Occipital lobe (tissue), 2 donors: ENCODE results near the gene SMG1. TPM values are rescaled to one million over a fixed set of nuclear protein-coding genes. Genes with fewer than 3 reads are reported as not detected.
A peak's percentile ranks its signal among the peaks of the same experiment; 100 is the strongest.

Source experiments
- DNase-seq: peaks from one replicate; lab custom pipeline; 2025; lab: John Stamatoyannopoulos, UW
- total RNA-seq: library from RNA; depleted of rRNA; stranded (reverse); fragments of >200 nt; gene quantifications from one replicate; pipeline ENCODE4 v1.2.3, GENCODE V29; 2014

Gene SMG1
- total RNA-seq, 1 donor from 2014 or later: 110 TPM

- DNase-seq: no peak
These were observed 73.6 kb downstream of the SMG1 start for GRCh38 chr16:18852647-18853046.

GRCh38 chr16:18846416-18846815, 79.8 kb downstream of the SMG1 start:
- no peak for DNase-seq

- DNase-seq: no peak
These were observed 83.6 kb downstream of the SMG1 start for GRCh38 chr16:18842565-18842964.

DNA sequence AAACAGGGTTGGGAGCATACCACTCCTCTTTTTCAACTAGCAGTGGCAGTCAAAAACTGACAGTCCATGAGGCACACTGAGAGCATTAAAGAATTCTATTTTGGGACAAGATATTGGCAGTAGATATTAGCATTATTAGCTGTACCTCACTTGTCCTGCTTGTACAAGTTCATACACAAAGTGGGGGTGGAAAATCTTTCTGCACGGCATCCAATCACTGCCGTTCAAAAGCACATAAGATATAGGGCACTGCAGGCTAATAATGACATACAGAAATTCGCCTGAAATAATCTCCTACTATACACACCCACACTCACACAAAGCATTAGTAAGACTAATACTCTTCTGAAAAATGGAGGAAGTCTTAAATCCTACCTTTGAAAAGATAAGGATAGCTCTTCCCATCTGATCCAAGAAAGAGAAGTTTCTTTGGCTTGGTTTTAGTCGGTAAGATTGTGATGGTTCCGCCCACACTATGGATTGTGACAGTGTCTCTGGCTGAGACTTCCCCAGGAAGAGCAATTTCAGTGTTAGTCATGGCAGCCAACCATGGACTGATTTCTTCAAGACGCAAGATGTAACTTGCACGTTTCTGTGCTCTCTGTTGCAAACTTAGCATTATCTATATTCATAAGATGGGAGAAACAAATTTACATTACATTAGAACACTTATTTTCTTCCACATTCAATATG, 84.2 kb downstream of the SMG1 start:
- no peak for DNase-seq

GRCh38 chr16:18839555-18839954, 86.7 kb downstream of the SMG1 start:
- DNase-seq: no peak

DNA sequence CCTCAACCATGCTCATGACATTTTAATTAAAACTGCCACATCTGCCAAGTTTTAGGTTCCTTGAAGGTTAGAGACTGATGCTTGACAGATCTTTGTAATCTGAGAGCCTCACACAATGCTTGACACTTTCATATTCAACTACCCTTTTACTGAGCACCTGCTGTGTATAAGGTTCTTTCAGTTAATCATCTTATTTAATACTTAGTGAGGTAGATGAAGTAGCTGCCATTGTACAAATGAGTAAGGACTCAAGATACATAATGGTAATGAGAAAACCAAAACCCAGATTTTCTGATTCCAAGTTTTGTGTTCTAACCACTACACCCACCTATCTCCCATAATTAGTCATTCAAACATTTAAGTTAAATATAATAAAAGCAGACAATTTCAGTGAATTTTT, 89.5 kb downstream of the SMG1 start:
- DNase-seq: no peak

GRCh38 chr16:18834864-18835263, 91.3 kb downstream of the SMG1 start:
- DNase-seq: no peak

DNA sequence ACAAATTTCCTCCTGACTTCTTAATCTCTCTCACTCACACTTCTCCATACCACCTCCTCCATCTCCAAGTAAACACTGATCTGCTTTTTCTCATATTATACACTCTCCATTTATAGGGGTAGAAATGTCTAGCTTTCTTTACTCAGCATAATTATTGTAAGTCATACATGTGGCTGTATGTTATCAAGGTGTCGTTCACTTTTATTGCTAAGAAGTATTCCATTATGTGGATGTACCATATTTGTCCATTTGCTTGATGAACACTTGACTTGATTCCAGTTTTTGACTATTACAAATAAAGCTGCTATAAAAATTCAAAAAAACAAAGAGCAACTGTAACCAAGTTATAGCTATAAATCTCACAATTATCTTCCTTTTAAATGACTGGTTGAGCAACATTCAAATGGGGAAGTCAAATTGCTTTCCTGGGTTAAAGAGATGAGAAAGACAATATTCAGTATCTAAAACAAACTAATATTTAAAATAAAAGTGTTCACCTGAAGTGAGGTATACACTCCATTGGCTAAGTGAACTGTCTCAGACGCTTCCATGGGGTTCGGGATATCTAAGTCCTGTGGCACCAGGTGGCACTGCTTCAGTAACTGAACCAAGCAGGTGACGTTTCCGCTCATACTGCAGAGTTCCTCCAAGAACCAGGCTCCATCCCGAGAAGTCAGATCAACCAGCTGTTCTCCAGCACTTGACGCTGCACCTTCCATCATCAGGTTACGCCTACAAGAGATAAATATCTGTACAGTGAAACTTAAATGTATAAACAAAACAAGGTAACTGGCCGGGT, 92.3 kb downstream of the SMG1 start:
- no peak for DNase-seq

DNA sequence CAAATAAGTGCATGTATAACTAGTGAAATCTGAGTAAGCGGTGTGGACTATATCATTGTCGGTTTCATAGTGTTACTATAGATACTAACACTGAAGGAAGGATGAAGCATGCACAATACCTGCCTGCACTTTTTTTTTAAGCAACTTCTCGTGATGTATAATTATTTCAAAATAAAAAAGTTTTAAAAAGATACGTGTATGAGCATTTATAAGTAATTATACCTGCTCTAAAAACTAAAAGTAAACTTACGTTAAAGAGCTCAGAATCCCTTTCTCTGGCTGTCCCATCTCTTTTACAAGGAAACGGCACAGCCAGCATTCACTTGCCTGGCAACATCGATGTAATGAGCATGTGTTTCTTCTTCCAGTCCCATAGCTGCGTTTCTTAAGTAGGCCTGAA, 93.6 kb downstream of the SMG1 start:
- DNase-seq: no peak

- no peak for DNase-seq
These were observed 94.2 kb downstream of the SMG1 start for GRCh38 chr16:18832006-18832405.

- no peak for DNase-seq
These were observed 97.0 kb downstream of the SMG1 start for GRCh38 chr16:18829251-18829650.

DNA sequence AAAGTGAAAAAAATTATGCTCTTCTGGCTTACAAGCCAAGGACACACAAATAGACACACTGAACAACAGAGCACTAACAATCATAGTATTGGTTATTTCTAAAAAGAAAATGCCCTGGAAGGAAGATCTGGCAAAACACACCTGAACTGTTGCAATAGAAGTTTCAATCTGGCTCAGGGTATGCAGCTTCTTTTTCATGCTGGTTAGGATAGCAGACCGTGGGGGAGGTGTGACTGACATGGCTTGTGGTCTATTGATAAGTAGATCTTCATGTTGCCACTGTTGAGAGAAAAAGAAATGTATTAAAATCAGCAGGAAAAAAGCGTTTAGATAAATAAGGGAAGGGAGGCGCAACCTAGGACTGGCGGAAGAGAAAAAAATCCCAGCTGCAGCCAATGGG, 98.3 kb downstream of the SMG1 start:
- no peak for DNase-seq

DNA sequence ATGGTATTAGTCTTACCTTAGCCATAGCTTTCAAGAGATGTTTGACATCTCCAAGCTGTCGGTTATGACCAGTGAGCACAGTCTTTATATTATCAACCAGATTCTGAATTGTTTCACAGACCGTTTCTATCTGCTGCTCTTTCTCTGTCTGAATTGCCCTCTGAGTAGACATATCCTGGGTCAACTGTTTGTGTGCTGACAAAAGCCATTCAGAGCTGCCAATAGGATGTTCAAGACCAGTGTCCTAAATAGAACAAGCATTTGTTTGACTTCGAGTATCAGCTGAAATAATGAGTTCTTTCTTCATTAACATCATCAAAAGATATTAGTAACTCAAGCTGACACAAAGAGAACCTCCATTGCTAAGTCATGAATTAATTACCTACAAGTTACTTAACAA, 109.9 kb downstream of the SMG1 start:
- DNase-seq: peak; percentile 1

DNA sequence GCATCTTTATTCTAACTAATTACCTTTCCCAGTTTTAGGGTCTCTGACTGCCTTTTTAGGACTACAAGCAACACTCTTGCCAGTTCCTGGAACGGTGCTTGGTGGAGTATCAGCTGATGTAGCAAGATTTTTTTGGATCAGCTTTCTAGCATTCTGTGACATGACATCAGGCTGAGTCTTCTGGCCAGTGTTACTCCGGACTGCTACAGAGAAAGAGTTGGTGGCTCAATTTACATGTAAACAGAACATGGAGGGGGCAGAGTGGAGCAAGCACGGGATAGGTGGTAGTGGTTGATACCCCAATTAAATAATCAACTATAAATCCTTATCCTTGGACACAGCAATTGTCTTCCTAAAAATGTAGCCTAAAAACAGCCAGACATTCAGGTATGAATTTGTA, 114.3 kb downstream of the SMG1 start:
- no peak for DNase-seq

DNA sequence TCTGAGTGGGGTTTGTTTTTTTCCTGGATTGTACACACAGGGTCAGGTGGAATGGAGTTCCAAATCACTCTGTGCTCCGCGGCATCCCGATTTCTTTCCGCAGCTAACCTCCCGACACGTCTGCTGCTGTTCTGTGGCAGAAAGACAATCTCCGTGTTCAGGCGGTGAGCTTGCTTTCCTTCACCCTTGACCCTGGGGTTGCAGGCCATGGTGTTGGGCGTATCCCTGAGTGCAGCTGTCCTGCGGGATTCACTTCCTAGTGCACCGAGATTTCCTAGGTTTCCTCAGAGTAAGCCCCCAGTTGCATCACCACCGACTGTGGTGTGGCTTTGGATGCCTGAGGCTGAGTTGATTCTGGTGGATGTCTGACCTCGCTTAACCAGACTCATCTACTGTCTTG, 117.0 kb downstream of the SMG1 start:
- no peak for DNase-seq

DNA sequence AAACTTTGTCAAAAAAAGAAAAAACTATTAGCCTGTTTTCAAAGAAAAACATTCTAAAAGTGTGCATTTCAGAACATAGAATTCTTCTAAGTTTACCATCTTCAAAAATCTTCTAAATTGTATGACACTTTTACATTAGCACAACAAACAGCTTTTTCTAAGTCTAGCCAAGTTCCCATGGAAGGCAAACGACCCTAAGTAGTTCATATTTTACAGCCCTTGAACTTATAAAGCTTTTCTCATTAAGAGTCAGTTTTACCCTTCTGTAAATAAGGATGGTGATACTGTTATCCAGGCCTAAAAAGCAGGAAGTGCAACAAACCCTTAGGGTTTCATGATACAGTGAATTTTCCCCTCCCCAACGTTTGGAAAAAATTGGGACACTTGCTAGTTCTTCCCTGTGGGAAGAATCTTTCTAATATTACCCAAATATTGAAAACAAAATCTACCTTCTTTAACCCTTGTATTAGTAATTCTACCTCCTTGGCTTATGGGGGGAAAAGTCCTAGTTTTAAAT, 120.9 kb downstream of the SMG1 start:
- no peak for DNase-seq

DNA sequence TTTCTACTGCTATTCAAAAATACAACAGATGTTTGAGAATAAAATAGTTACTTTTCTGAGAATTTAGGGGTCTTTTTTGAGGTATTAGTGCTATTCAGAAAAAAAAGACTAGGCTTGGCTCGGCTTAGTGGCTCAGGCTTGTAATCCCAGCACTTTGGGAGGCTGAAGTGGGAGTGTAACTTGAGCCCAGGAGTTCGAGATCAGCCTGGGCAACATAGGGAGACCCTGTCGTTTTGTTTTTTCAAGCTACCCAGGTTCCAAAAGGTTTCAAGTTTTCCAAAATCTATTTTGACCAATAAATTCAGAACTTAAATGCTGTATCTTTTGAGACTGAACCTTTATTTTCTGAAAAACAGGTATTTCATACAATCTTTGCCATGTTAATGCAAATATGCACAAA, 121.7 kb downstream of the SMG1 start:
- no peak for DNase-seq

GRCh38 chr16:18803569-18804462, 122.4 kb downstream of the SMG1 start:
- DNase-seq: no peak

- DNase-seq: no peak
These were observed 123.4 kb downstream of the SMG1 start for GRCh38 chr16:18802767-18803343.

- peak; percentile 99 for DNase-seq
These were observed 124.8 kb downstream of the SMG1 start, which contains the start of gene ARL6IP1 for GRCh38 chr16:18801145-18801972. ARL6IP1 (minus strand) TSS chr16:18801549; CDS start chr16:18801466, 83 bp downstream.

DNA sequence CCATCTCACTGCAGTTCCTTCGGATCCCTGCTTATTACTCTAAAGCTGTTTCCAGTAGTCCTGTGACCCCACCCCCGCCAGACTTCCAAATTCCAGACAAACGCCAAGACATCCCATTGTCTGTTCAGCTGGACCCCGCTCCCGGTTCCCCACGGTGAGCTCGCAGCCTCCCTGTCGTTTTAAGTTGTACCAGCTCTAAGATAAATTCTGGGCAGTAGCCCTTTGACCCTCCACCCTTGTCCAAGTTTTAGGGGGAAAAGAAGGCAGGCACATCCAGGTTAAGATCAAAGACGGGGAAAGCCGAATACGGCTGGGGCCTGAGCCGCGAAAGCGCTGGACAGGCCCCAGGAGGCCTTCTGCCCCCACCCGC, 125.4 kb downstream of the SMG1 start:
- no peak for DNase-seq
